A673 (cell line): Measurements from ENCODE around the gene PCNX1. TPM values are rescaled to one million over a fixed set of nuclear protein-coding genes. Genes with fewer than 3 reads are reported as not detected.
A peak's percentile ranks its signal among the peaks of the same experiment; 100 is the strongest.

Experiments used
- BruUV-seq: library from RNA; stranded (reverse); fragments of 400-500 nt; replicated peaks from 2 replicates; lab custom pipeline; 2021; lab: Mats Ljungman, UMichigan
- CTCF ChIA-PET: fragments of 300-600 bp; sonication (Branson Sonifier 250); formaldehyde crosslinking; loops from one replicate; lab custom pipeline; 2022; ENCODE audit warnings: antibody characterized with exemption; lab: Charles Lee
- POLR2A ChIA-PET: fragments of 300-600 bp; sonication (Branson Sonifier 250); formaldehyde crosslinking; loops from one replicate; lab custom pipeline; 2022; ENCODE audit warnings: antibody characterized with exemption; ENCODE audit not compliant: low non-redundant PET; lab: Charles Lee
- DNase-seq: peaks from one replicate; pipeline ENCODE4 v3.0.0-alpha.2; 2015; ENCODE audit warnings: low spot score
- H3K27ac ChIP-seq: fragments of 200-600 bp; sonication (generic); 2 replicates; pipeline ENCODE4 v1.5.1; 2016; ENCODE audit warnings: mixed run types, low read depth, mild to moderate bottlenecking, mixed read lengths, antibody characterized with exemption, low read length; ENCODE audit not compliant: poor library complexity, severe bottlenecking
- H3K27me3 ChIP-seq: fragments of 200-600 bp; sonication (generic); replicated peaks from 2 replicates; pipeline ENCODE4 v1.6.1; 2017; ENCODE audit warnings: mixed run types, low read depth, mild to moderate bottlenecking, mixed read lengths, antibody characterized with exemption, low read length; ENCODE audit not compliant: insufficient read depth, poor library complexity
- H3K36me3 ChIP-seq: fragments of 200-600 bp; sonication (generic); 2 replicates; pipeline ENCODE4 v1.6.1; 2016; ENCODE audit warnings: mixed run types, mild to moderate bottlenecking, mixed read lengths, antibody characterized with exemption, low read length; ENCODE audit not compliant: insufficient read depth, poor library complexity, severe bottlenecking
- H3K4me1 ChIP-seq: fragments of 200-600 bp; sonication (generic); 2 replicates; pipeline ENCODE4 v1.6.1; 2017; ENCODE audit warnings: mixed run types, mild to moderate bottlenecking, mixed read lengths, antibody characterized with exemption, low read length; ENCODE audit not compliant: insufficient read depth, poor library complexity, severe bottlenecking
- H3K4me3 ChIP-seq: fragments of 200-600 bp; sonication (generic); 2 replicates; pipeline ENCODE4 v1.5.1; 2016; ENCODE audit warnings: low read depth, mixed run types, mild to moderate bottlenecking, mixed read lengths, low read length; ENCODE audit not compliant: poor library complexity, severe bottlenecking
- H3K9me3 ChIP-seq: fragments of 200-600 bp; sonication (generic); 2 replicates; pipeline ENCODE4 v1.6.1; 2016; ENCODE audit warnings: mixed run types, low read depth, mild to moderate bottlenecking, mixed read lengths, antibody characterized with exemption, low read length; ENCODE audit not compliant: poor library complexity, severe bottlenecking
- EZH2 ChIP-seq: fragments of 200-600 bp; sonication (generic); IDR thresholded peaks from 2 replicates; pipeline ENCODE4 v1.6.1; 2017; ENCODE audit warnings: borderline replicate concordance, low read depth, mild to moderate bottlenecking, mixed read lengths, antibody characterized with exemption, low read length; ENCODE audit not compliant: poor library complexity, severe bottlenecking
- intact Hi-C: fragments of 100-400 bp; cut with micrococcal nuclease; formaldehyde crosslinking; loops from one replicate; pipeline ENCODE4 v1.10.0; 2022; ENCODE audit not compliant: unreplicated experiment
- total RNA-seq: library from RNA; stranded (reverse); gene quantifications from 2 replicates; pipeline ENCODE4 v1.2.3, GENCODE V29; 2021
- TF ChIP-seq, protein P1 (sequence below): fragments of 300-800, 200-600 bp; sonication (generic); conservative IDR thresholded peaks from 2 replicates; pipeline ENCODE4 v1.5.1; 2017; ENCODE audit warnings: low read depth, mild to moderate bottlenecking, antibody characterized with exemption, low read length, moderate library complexity, mixed read lengths

PCNX1 gene
- total RNA-seq, 1 experiment from 2014 or later: 60.7 TPM

DNA sequence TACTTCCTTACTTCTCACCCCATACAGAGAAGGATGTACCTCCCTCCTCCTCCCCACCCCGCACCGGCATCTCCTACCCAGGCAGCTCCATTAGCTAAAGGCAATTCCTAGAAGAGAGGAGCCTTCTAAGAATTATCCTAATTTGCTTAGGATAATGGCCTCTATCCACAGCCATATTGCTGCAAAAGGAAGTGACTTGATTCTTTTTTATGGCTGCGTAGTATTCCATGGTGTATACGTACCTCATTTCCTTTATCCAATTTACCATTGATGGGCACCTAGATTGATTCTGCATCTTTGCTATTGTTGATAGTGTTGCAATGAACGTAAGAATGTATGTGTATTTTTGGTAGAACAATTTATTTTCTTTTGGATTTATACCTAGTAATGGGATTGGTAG, 189.7 kb downstream of the PCNX1 start:
- ChIA-PET POLR2A (no interaction called here), CTCF (no interaction called here)
- no TSS peak for BruUV-seq
- H3K36me3 ChIP-seq: peaks cover 4% of the 10 kb centered on the region
- no peak overlapping the region for H3K4me3 ChIP-seq
- intact Hi-C loops: no loop called here
- no peak overlapping the region for H3K27ac ChIP-seq
- no peak for TF ChIP-seq EZH2
- TF ChIP-seq, protein P1, sequence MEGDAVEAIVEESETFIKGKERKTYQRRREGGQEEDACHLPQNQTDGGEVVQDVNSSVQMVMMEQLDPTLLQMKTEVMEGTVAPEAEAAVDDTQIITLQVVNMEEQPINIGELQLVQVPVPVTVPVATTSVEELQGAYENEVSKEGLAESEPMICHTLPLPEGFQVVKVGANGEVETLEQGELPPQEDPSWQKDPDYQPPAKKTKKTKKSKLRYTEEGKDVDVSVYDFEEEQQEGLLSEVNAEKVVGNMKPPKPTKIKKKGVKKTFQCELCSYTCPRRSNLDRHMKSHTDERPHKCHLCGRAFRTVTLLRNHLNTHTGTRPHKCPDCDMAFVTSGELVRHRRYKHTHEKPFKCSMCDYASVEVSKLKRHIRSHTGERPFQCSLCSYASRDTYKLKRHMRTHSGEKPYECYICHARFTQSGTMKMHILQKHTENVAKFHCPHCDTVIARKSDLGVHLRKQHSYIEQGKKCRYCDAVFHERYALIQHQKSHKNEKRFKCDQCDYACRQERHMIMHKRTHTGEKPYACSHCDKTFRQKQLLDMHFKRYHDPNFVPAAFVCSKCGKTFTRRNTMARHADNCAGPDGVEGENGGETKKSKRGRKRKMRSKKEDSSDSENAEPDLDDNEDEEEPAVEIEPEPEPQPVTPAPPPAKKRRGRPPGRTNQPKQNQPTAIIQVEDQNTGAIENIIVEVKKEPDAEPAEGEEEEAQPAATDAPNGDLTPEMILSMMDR: no peak
- no peaks in the 10 kb centered on the region for H3K27me3 ChIP-seq
- DNase-seq: no peak
- H3K4me1 ChIP-seq: no peaks in the 10 kb centered on the region
- no peaks in the 10 kb centered on the region for H3K9me3 ChIP-seq

DNA sequence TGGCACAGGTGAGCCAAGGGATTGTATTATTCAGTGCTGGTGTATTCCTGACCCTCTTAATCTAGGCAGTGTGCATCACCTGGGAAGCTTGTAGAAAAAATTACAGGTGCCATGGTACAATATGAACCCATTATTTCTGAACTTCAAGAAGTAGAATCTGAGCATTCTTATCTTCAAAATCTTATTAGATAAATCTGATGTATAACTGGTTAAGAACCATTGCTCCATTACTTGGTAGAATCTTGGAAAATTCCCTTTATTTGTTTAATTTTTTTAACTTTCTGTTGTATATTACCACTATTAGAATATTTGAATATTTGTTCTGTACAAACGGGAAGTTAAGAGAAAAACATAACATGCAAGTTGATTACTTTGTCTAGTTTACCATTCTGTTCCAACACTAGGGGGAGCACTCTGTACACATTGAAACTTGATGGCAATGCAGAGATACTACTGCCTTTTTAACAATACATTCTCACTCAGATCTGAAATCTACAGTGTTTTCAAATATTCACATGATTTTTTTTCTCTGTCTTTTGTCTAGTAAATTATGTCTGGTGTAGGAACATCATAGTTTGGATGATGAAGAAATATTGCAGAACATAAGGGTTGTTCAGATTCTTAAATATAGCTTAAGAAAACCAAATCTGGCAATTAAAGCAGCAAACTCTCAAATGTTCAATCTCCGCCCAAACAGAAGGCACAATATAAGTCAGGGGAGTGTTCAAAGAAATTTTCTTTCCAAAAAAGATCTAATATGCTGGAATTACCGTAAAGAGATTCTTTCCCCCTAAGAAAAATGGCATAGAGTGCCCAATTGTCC, 196.6 kb downstream of the PCNX1 start:
- POLR2A ChIA-PET: interaction anchor here (0.6 kb wide), 1 partner anchor 641 kb away, joined by 8 read pairs; no protein-coding TSS in a partner anchor
- no TSS peak for BruUV-seq
- TF ChIP-seq, protein P1: peak; percentile 89
- TF ChIP-seq EZH2: no peak
- Histone ChIP-seq H3K27ac (peak overlapping the region; percentile 6), H3K36me3 (peaks cover 39% of the 10 kb centered on the region), H3K4me3 (no peak overlapping the region), H3K27me3 (no peaks in the 10 kb centered on the region), H3K9me3 (no peaks in the 10 kb centered on the region), H3K4me1 (no peaks in the 10 kb centered on the region)
- peak; percentile 72 for DNase-seq
- CTCF ChIA-PET: interaction anchor here (1.0 to 1.1 kb wide), 3 partner anchors 16 to 753 kb away, joined by 3 read pairs; no protein-coding TSS in a partner anchor
- intact Hi-C loops: loop anchor here (10.0 kb wide), 1 partner anchor 751 kb away; no protein-coding TSS in a partner anchor

DNA sequence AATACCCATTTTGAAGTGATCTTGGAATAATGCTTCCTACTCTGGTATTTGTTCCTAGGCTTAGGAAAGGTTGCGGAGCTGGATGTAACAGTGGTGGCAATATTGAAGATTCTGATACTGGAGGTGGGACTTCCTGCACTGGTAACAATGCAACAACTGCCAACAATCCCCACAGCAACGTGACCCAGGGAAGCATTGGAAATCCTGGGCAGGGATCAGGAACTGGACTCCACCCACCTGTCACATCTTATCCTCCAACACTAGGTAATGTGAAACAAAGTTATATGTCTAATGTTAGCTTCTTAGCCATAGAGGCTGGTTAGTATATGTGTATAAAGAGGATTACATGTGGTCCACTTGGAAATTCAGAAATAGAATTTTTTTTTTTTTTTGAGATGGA, 197.9 kb downstream of the PCNX1 start:
- POLR2A ChIA-PET: no interaction called here
- no peaks in the 10 kb centered on the region for H3K4me1 ChIP-seq
- H3K36me3 ChIP-seq: peaks cover 44% of the 10 kb centered on the region
- no peak for DNase-seq
- H3K4me3 ChIP-seq: no peak overlapping the region
- CTCF ChIA-PET: interaction anchor here (1.1 kb wide), 2 partner anchors 15 to 752 kb away, joined by 3 read pairs; no protein-coding TSS in a partner anchor
- H3K27ac ChIP-seq: no peak overlapping the region
- TF ChIP-seq EZH2: no peak
- TF ChIP-seq, protein P1: no peak
- H3K9me3 ChIP-seq: no peaks in the 10 kb centered on the region
- no peaks in the 10 kb centered on the region for H3K27me3 ChIP-seq
- intact Hi-C loops: loop anchor here (10.0 kb wide), 1 partner anchor 750 kb away; no protein-coding TSS in a partner anchor
- no TSS peak for BruUV-seq
